ENCODE results near the gene SLC2A6. TPM values are rescaled to one million over a fixed set of nuclear protein-coding genes. Genes with fewer than 3 reads are reported as not detected.

The SLC2A6 gene
- polyA plus RNA-seq, 1 experiment, result 1.7 TPM

GRCh38 chr9:133460405-133461175 is 18.3 kb downstream of the SLC2A6 start:
- H3K27me3 ChIP-seq (ENCODE audit: control insufficient read depth, insufficient read depth, low read length), result peaks cover 4% of the 10 kb centered on the region
- ChIA-PET CTCF (interaction anchor here (1.5 kb wide), 1 partner anchor 26 kb away, joined by 6 read pairs; no protein-coding TSS in a partner anchor), POLR2A (interaction anchor here (1.5 kb wide), 1 partner anchor 113 kb away, joined by 3 read pairs; the partner anchor contains the start of genes MED22 and RPL7A)
- DNase-seq (ENCODE audit: low read depth, low spot score), result no peak
- peak overlapping the region; percentile 86 for H3K4me3 ChIP-seq (ENCODE audit: low read depth, low read length)
- H3K27ac ChIP-seq (ENCODE audit: low read depth, low read length), result no peak overlapping the region
- no peaks in the 10 kb centered on the region for H3K9me3 ChIP-seq (ENCODE audit: control insufficient read depth, insufficient read depth, low read length)
- TF ChIP-seq CTCF (IDR thresholded peaks at IDR 0.05; ENCODE audit: low read depth, low read length), result no peak

GRCh38 chr9:133459476-133460404 is 19.2 kb downstream of the SLC2A6 start, which contains the start of gene CACFD1:
Gene CACFD1, plus strand, starts transcription at chr9:133459978. Its CDS starts 89 bp downstream, at chr9:133460067.
- Histone ChIP-seq H3K27ac (ENCODE audit: low read depth, low read length) (no peak within 1 kb of the TSS), H3K4me3 (ENCODE audit: low read depth, low read length) (peak within 1 kb of the TSS; percentile 86), H3K9me3 (ENCODE audit: control insufficient read depth, insufficient read depth, low read length) (no peaks in the 10 kb centered on the region), H3K27me3 (ENCODE audit: control insufficient read depth, insufficient read depth, low read length) (peaks cover 4% of the 10 kb centered on the region)
- CTCF ChIA-PET, result interaction anchor here (0.7 to 1.5 kb wide), 3 partner anchors 15 to 27 kb away, joined by 3 to 6 read pairs (median 4); no protein-coding TSS in a partner anchor
- DNase-seq (ENCODE audit: low read depth, low spot score), result peak; percentile 62
- POLR2A ChIA-PET, result interaction anchor here (0.7 to 1.5 kb wide), 4 partner anchors 10 to 112 kb away, joined by 3 to 5 read pairs (median 4); partner anchors contain the start of genes MED22 and RPL7A
- TF ChIP-seq CTCF (IDR thresholded peaks at IDR 0.05; ENCODE audit: low read depth, low read length), result no peak

GRCh38 chr9:133458643-133459312 is 20.1 kb downstream of the SLC2A6 start:
- ChIA-PET POLR2A (interaction anchor here (0.7 to 1.5 kb wide), 4 partner anchors 11 to 111 kb away, joined by 3 to 5 read pairs (median 4); partner anchors contain the start of genes MED22 and RPL7A), CTCF (interaction anchor here (0.8 to 1.5 kb wide), 2 partner anchors 14 to 28 kb away, joined by 3 to 6 read pairs; no protein-coding TSS in a partner anchor)
- no peak for TF ChIP-seq CTCF (IDR thresholded peaks at IDR 0.05; ENCODE audit: low read depth, low read length)
- H3K9me3 ChIP-seq (ENCODE audit: control insufficient read depth, insufficient read depth, low read length), result no peaks in the 10 kb centered on the region
- H3K27me3 ChIP-seq (ENCODE audit: control insufficient read depth, insufficient read depth, low read length), result peaks cover 4% of the 10 kb centered on the region
- DNase-seq (ENCODE audit: low read depth, low spot score), result no peak
- peak overlapping the region; percentile 86 for H3K4me3 ChIP-seq (ENCODE audit: low read depth, low read length)
- H3K27ac ChIP-seq (ENCODE audit: low read depth, low read length), result no peak overlapping the region

GRCh38 chr9:133457748-133458147 is 21.2 kb downstream of the SLC2A6 start:
- Histone ChIP-seq H3K4me3 (ENCODE audit: low read depth, low read length) (no peak overlapping the region), H3K9me3 (ENCODE audit: control insufficient read depth, insufficient read depth, low read length) (no peaks in the 10 kb centered on the region), H3K27me3 (ENCODE audit: control insufficient read depth, insufficient read depth, low read length) (peaks cover 5% of the 10 kb centered on the region), H3K27ac (ENCODE audit: low read depth, low read length) (no peak overlapping the region)
- no peak for DNase-seq (ENCODE audit: low read depth, low spot score)
- ChIA-PET CTCF (no interaction called here), POLR2A (no interaction called here)
- no peak for TF ChIP-seq CTCF (IDR thresholded peaks at IDR 0.05; ENCODE audit: low read depth, low read length)

All from AG04450 (cell line).